ENCODE data around the gene SYDE2. TPM values are rescaled to one million over a fixed set of nuclear protein-coding genes. Genes with fewer than 3 reads are reported as not detected.

The SYDE2 gene
- total RNA-seq, 1 experiment from 2014 or later, result 19.9 TPM

- no peak overlapping the region for H3K4me3 Mint-ChIP-seq (ENCODE audit: unreplicated experiment)
- H3K36me3 ChIP-seq (ENCODE audit: control insufficient read depth, insufficient read depth, low read length), result no peaks in the 10 kb centered on the region
- intact Hi-C loops (cut with micrococcal nuclease; ENCODE audit: unreplicated experiment), result no loop called here
Measured at GRCh38 chr1:85118751-85119150, 82.1 kb downstream of the SYDE2 start.

GRCh38 chr1:85116856-85117255 is 84.0 kb downstream of the SYDE2 start:
- ChIA-PET POLR2A (no interaction called here), CTCF (no interaction called here)
- Histone ChIP-seq H3K27me3 (replicated peaks; ENCODE audit: control insufficient read depth, insufficient read depth, low read length) (no peaks in the 10 kb centered on the region), H3K9me3 (no peaks in the 10 kb centered on the region), H3K4me3 (ENCODE audit: low read depth, low read length) (no peak overlapping the region), H3K4me1 (no peaks in the 10 kb centered on the region), H3K36me3 (ENCODE audit: control insufficient read depth, insufficient read depth, low read length) (no peaks in the 10 kb centered on the region)
- Mint-ChIP-seq H3K4me3 (ENCODE audit: unreplicated experiment) (no peak overlapping the region), H3K27me3 (ENCODE audit: insufficient read depth, unreplicated experiment) (no peaks in the 10 kb centered on the region), H3K4me1 (ENCODE audit: low read depth, unreplicated experiment) (no peaks in the 10 kb centered on the region), H3K36me3 (ENCODE audit: insufficient read depth, unreplicated experiment) (no peaks in the 10 kb centered on the region), H3K9me3 (ENCODE audit: unreplicated experiment) (no peaks in the 10 kb centered on the region), H3K27ac (ENCODE audit: unreplicated experiment) (no peak overlapping the region)
- TF ChIP-seq CTCF (IDR thresholded peaks at IDR 0.05; ENCODE audit: insufficient read depth in 1 of 2, low read depth in 1 of 2, low read length in 1 of 2, severe bottlenecking in 1 of 2, unreplicated experiment in 1 of 2), result no peak
- DNase-seq, result no peak
- BruUV-seq (replicated peaks), result no TSS peak
- intact Hi-C loops (cut with micrococcal nuclease; ENCODE audit: unreplicated experiment), result no loop called here

More at GRCh38 chr1:85118751-85119150, 82.1 kb downstream of the SYDE2 start:
- H3K4me1 ChIP-seq, result no peaks in the 10 kb centered on the region
- no peak overlapping the region for H3K27ac Mint-ChIP-seq (ENCODE audit: unreplicated experiment)
- CTCF ChIA-PET, result no interaction called here
- no peaks in the 10 kb centered on the region for H3K36me3 Mint-ChIP-seq (ENCODE audit: insufficient read depth, unreplicated experiment)
- TF ChIP-seq CTCF (IDR thresholded peaks at IDR 0.05; ENCODE audit: insufficient read depth in 1 of 2, low read depth in 1 of 2, low read length in 1 of 2, severe bottlenecking in 1 of 2, unreplicated experiment in 1 of 2), result no peak
- H3K4me3 ChIP-seq (ENCODE audit: low read depth, low read length), result no peak overlapping the region
- no TSS peak for BruUV-seq (replicated peaks)
- H3K4me1 Mint-ChIP-seq (ENCODE audit: low read depth, unreplicated experiment), result no peaks in the 10 kb centered on the region
- H3K9me3 ChIP-seq, result no peaks in the 10 kb centered on the region
- no peaks in the 10 kb centered on the region for H3K27me3 ChIP-seq (replicated peaks; ENCODE audit: control insufficient read depth, insufficient read depth, low read length)
- H3K9me3 Mint-ChIP-seq (ENCODE audit: unreplicated experiment), result no peaks in the 10 kb centered on the region
- POLR2A ChIA-PET, result no interaction called here
- no peaks in the 10 kb centered on the region for H3K27me3 Mint-ChIP-seq (ENCODE audit: insufficient read depth, unreplicated experiment)
- DNase-seq, result no peak

GRCh38 chr1:85115933-85116332 is 84.9 kb downstream of the SYDE2 start:
- Mint-ChIP-seq H3K27ac (ENCODE audit: unreplicated experiment) (no peak overlapping the region), H3K4me1 (ENCODE audit: low read depth, unreplicated experiment) (no peaks in the 10 kb centered on the region), H3K27me3 (ENCODE audit: insufficient read depth, unreplicated experiment) (no peaks in the 10 kb centered on the region), H3K36me3 (ENCODE audit: insufficient read depth, unreplicated experiment) (no peaks in the 10 kb centered on the region), H3K9me3 (ENCODE audit: unreplicated experiment) (no peaks in the 10 kb centered on the region), H3K4me3 (ENCODE audit: unreplicated experiment) (no peak overlapping the region)
- intact Hi-C loops (cut with micrococcal nuclease; ENCODE audit: unreplicated experiment), result no loop called here
- no TSS peak for BruUV-seq (replicated peaks)
- no peak overlapping the region for H3K4me3 ChIP-seq (ENCODE audit: low read depth, low read length)
- ChIA-PET CTCF (no interaction called here), POLR2A (no interaction called here)
- no peaks in the 10 kb centered on the region for H3K36me3 ChIP-seq (ENCODE audit: control insufficient read depth, insufficient read depth, low read length)
- H3K9me3 ChIP-seq, result no peaks in the 10 kb centered on the region
- no peaks in the 10 kb centered on the region for H3K27me3 ChIP-seq (replicated peaks; ENCODE audit: control insufficient read depth, insufficient read depth, low read length)
- no peaks in the 10 kb centered on the region for H3K4me1 ChIP-seq
- TF ChIP-seq CTCF (IDR thresholded peaks at IDR 0.05; ENCODE audit: insufficient read depth in 1 of 2, low read depth in 1 of 2, low read length in 1 of 2, severe bottlenecking in 1 of 2, unreplicated experiment in 1 of 2), result no peak
- DNase-seq, result no peak
